T-helper 17 cell (primary cell): Measurements from ENCODE around the gene PKD1. TPM values are rescaled to one million over a fixed set of nuclear protein-coding genes. Genes with fewer than 3 reads are reported as not detected.

Experiments
- ATAC-seq: fragments of 150-1000 bp; cut with Tn5 transposase; 2 replicates; pipeline ENCODE4 v1.10.0; 2021; ENCODE audit warnings: mild to moderate bottlenecking, moderate library complexity
- DNase-seq, 3 donors: peaks; one replicate each; pipeline versions ENCODE4 v3.0.0 to v3.0.0-alpha.2; 2020 to 2021
- H3K9me3 ChIP-seq: one replicate; pipeline ENCODE4 v1.7.0; 2013; ENCODE audit warnings: low read length, mild to moderate bottlenecking; ENCODE audit not compliant: control insufficient read depth, poor library complexity, severe bottlenecking
- H3K27ac Mint-ChIP-seq: one replicate; pipeline ENCODE4 v1.8.0; 2022; ENCODE audit warnings: mild to moderate bottlenecking, moderate library complexity, mixed read lengths
- H3K27me3 Mint-ChIP-seq: one replicate; pipeline ENCODE4 v1.8.0; 2022; ENCODE audit warnings: mixed read lengths
- H3K36me3 Mint-ChIP-seq: one replicate; pipeline ENCODE4 v1.8.0; 2022; ENCODE audit warnings: low read depth, mixed read lengths
- H3K4me1 Mint-ChIP-seq: one replicate; pipeline ENCODE4 v1.8.0; 2022; ENCODE audit warnings: mild to moderate bottlenecking, mixed read lengths
- H3K4me3 Mint-ChIP-seq: one replicate; pipeline ENCODE4 v1.8.0; 2022; ENCODE audit warnings: mild to moderate bottlenecking, moderate library complexity, mixed read lengths
- total RNA-seq, 4 donors: library from RNA in 2 of 4; stranded (reverse) in 2 of 4; gene quantifications; one replicate each; pipeline ENCODE4 v1.2.3 and lab custom pipeline; 2022 to 2026

PKD1 gene
- total RNA-seq, 2 donors from 2014 or later: 86.6 to 88.9 TPM

GRCh38 chr16:2044541-2044940 is 91.2 kb downstream of the PKD1 start:
- no peak overlapping the region for H3K27ac Mint-ChIP-seq
- no peaks in the 10 kb centered on the region for H3K36me3 Mint-ChIP-seq
- no peaks in the 10 kb centered on the region for H3K9me3 ChIP-seq
- no peak overlapping the region for H3K4me3 Mint-ChIP-seq
- ATAC-seq: no peak
- H3K27me3 Mint-ChIP-seq: no peaks in the 10 kb centered on the region
- H3K4me1 Mint-ChIP-seq: peaks cover 9% of the 10 kb centered on the region
- DNase-seq: no peak

- H3K4me1 Mint-ChIP-seq: peaks cover 9% of the 10 kb centered on the region
- no peak for ATAC-seq
- no peaks in the 10 kb centered on the region for H3K27me3 Mint-ChIP-seq
- no peaks in the 10 kb centered on the region for H3K36me3 Mint-ChIP-seq
- H3K9me3 ChIP-seq: no peaks in the 10 kb centered on the region
- DNase-seq: no peak
- no peak overlapping the region for H3K4me3 Mint-ChIP-seq
- no peak overlapping the region for H3K27ac Mint-ChIP-seq
These were observed 91.8 kb downstream of the PKD1 start for GRCh38 chr16:2043667-2044451.

GRCh38 chr16:2042986-2043666 is 92.6 kb downstream of the PKD1 start:
- Mint-ChIP-seq H3K27ac (no peak overlapping the region), H3K4me3 (peak overlapping the region; percentile 52), H3K36me3 (no peaks in the 10 kb centered on the region), H3K4me1 (peaks cover 6% of the 10 kb centered on the region), H3K27me3 (no peaks in the 10 kb centered on the region)
- no peaks in the 10 kb centered on the region for H3K9me3 ChIP-seq
- no peak for DNase-seq
- ATAC-seq: no peak

- ATAC-seq (no peak), DNase-seq (no peak)
- Mint-ChIP-seq H3K36me3 (no peaks in the 10 kb centered on the region), H3K4me3 (peak overlapping the region; percentile 52), H3K27me3 (no peaks in the 10 kb centered on the region), H3K27ac (no peak overlapping the region), H3K4me1 (peaks cover 6% of the 10 kb centered on the region)
- no peaks in the 10 kb centered on the region for H3K9me3 ChIP-seq
These were observed 93.3 kb downstream of the PKD1 start for GRCh38 chr16:2042171-2042985.

GRCh38 chr16:2040787-2041522 is 94.7 kb downstream of the PKD1 start:
- H3K27me3 Mint-ChIP-seq: no peaks in the 10 kb centered on the region
- no peaks in the 10 kb centered on the region for H3K9me3 ChIP-seq
- no peak overlapping the region for H3K4me3 Mint-ChIP-seq
- H3K36me3 Mint-ChIP-seq: no peaks in the 10 kb centered on the region
- no peaks in the 10 kb centered on the region for H3K4me1 Mint-ChIP-seq
- no peak for ATAC-seq
- DNase-seq: no peak
- H3K27ac Mint-ChIP-seq: no peak overlapping the region

- DNase-seq (no peak), ATAC-seq (no peak)
- H3K9me3 ChIP-seq: no peaks in the 10 kb centered on the region
- Mint-ChIP-seq H3K4me1 (no peaks in the 10 kb centered on the region), H3K36me3 (no peaks in the 10 kb centered on the region), H3K4me3 (no peak overlapping the region), H3K27me3 (no peaks in the 10 kb centered on the region), H3K27ac (no peak overlapping the region)
These were observed 95.5 kb downstream of the PKD1 start for GRCh38 chr16:2040041-2040786.

- no peaks in the 10 kb centered on the region for H3K9me3 ChIP-seq
- Mint-ChIP-seq H3K27ac (no peak overlapping the region), H3K4me1 (no peaks in the 10 kb centered on the region), H3K36me3 (no peaks in the 10 kb centered on the region), H3K4me3 (no peak overlapping the region), H3K27me3 (no peaks in the 10 kb centered on the region)
- ATAC-seq (no peak), DNase-seq (no peak)
These were observed 96.2 kb downstream of the PKD1 start for GRCh38 chr16:2039274-2040031.

Other genes with a start within 250 kb of the PKD1 start
- not detected for gene HS3ST6, start 217.5 kb downstream of the PKD1 start, total RNA-seq
- gene MSRB1, start 192.7 kb downstream of the PKD1 start, total RNA-seq: 1 to 10 TPM; 3.8 to 4.9 TPM
- gene RPL3L, start 181.2 kb downstream of the PKD1 start, total RNA-seq: not detected
- 10 to 100 TPM; 57.7 to 58.1 TPM for gene NDUFB10, start 176.4 kb downstream of the PKD1 start, total RNA-seq
- gene RPS2, start 171.1 kb downstream of the PKD1 start, total RNA-seq: 1,000 to 10,000 TPM; 3,200 to 3,361 TPM
- gene RNF151, start 169.0 kb downstream of the PKD1 start, total RNA-seq: not detected
- 10 to 100 TPM; 19.5 to 20.8 TPM for gene TBL3, start 163.8 kb downstream of the PKD1 start, total RNA-seq
- gene NOXO1, start 154.4 kb downstream of the PKD1 start, total RNA-seq: under 1 TPM; 0.40 to 0.78 TPM
- 10 to 100 TPM; 16.2 to 22.1 TPM for gene GFER, start 151.7 kb downstream of the PKD1 start, total RNA-seq
- gene SYNGR3, start 145.9 kb downstream of the PKD1 start, total RNA-seq: 1 to 10 TPM; 7.3 to 8.1 TPM
- gene ZNF598, start 126.1 kb downstream of the PKD1 start, total RNA-seq: 10 to 100 TPM; 45.2 to 46.7 TPM
- gene NPW, start 116.1 kb downstream of the PKD1 start, total RNA-seq: 1 to 10 TPM in 1 of 2 donors, not detected in 1; 2.0 TPM
- 1 to 10 TPM; 2.2 to 3.9 TPM for gene NHERF2, start 109.0 kb downstream of the PKD1 start, total RNA-seq
- 1 to 10 TPM; 6.7 to 6.8 TPM for gene NTHL1, start 88.1 kb downstream of the PKD1 start, total RNA-seq
- gene TSC2, start 87.9 kb downstream of the PKD1 start, total RNA-seq: 100 to 1,000 TPM; 123 TPM
- gene RAB26, start 12.7 kb upstream of the PKD1 start, total RNA-seq: under 1 TPM; 0.21 to 0.57 TPM
- gene TRAF7, start 19.9 kb upstream of the PKD1 start, total RNA-seq: 10 to 100 TPM; 32.4 to 35.0 TPM
- gene CASKIN1, start 60.7 kb upstream of the PKD1 start, total RNA-seq: under 1 TPM in 1 of 2 donors, not detected in 1; 0.05 TPM
- gene MLST8, start 69.6 kb upstream of the PKD1 start, total RNA-seq: 10 to 100 TPM; 28.2 to 31.4 TPM
- 1 to 10 TPM; 2.6 to 4.0 TPM for gene BRICD5, start 75.0 kb upstream of the PKD1 start, total RNA-seq
- 1 to 10 TPM; 7.8 to 9.2 TPM for gene PGP, start 78.9 kb upstream of the PKD1 start, total RNA-seq
- gene E4F1, start 87.7 kb upstream of the PKD1 start, total RNA-seq: 10 to 100 TPM; 32.0 to 33.6 TPM
- under 1 TPM; 0.37 to 0.42 TPM for gene DNASE1L2, start 100.5 kb upstream of the PKD1 start, total RNA-seq
- gene ECI1, start 115.7 kb upstream of the PKD1 start, total RNA-seq: 10 to 100 TPM; 15.2 TPM
- gene RNPS1, start 132.2 kb upstream of the PKD1 start, total RNA-seq: 100 to 1,000 TPM; 204 to 224 TPM
- 10 to 100 TPM in 1 of 2 donors, 1 to 10 TPM in 1; 8.3 to 10.5 TPM for gene ABCA3, start 204.8 kb upstream of the PKD1 start, total RNA-seq